Liver (tissue), 9 donors: ENCODE results near the gene TACC2. TPM values are rescaled to one million over a fixed set of nuclear protein-coding genes. Genes with fewer than 3 reads are reported as not detected.

Experiments
- DNase-seq: peaks from one replicate; pipeline ENCODE4 v3.0.0-alpha.2; 2017; ENCODE audit warnings: low spot score
- H3K27ac ChIP-seq, 2 donors: one replicate each; pipeline ENCODE4 v1.7.0; 2013; ENCODE audit warnings: inconsistent platforms in 2 of 2, low read length in 2 of 2, control low read depth in 1 of 2, low read depth in 1 of 2, mild to moderate bottlenecking in 1 of 2
- H3K27me3 ChIP-seq, 4 donors: one replicate each; pipeline versions ENCODE4 v1.6.1 to v1.7.0; 2013; ENCODE audit warnings: low read length in 3 of 4, inconsistent platforms in 1 of 4, mild to moderate bottlenecking in 1 of 4, moderate library complexity in 1 of 4; ENCODE audit not compliant: control insufficient read depth in 4 of 4, insufficient read depth in 4 of 4
- H3K36me3 ChIP-seq, 4 donors: one replicate each; pipeline versions ENCODE4 v1.6.1 to v1.7.0; 2013; ENCODE audit warnings: low read length in 3 of 4, mild to moderate bottlenecking in 3 of 4, low read depth in 1 of 4, moderate library complexity in 1 of 4; ENCODE audit not compliant: control insufficient read depth in 4 of 4, insufficient read depth in 3 of 4
- H3K4me1 ChIP-seq, 4 donors: one replicate each; pipeline versions ENCODE4 v1.6.1 to v1.7.0; 2013; ENCODE audit warnings: low read length in 3 of 4, mild to moderate bottlenecking in 3 of 4, moderate library complexity in 1 of 4; ENCODE audit not compliant: control insufficient read depth in 4 of 4, insufficient read depth in 4 of 4
- H3K4me3 ChIP-seq, 3 donors: one replicate each; pipeline versions ENCODE4 v1.6.1 to v1.7.0; 2013; ENCODE audit warnings: low read length in 3 of 3, control low read depth in 1 of 3, low read depth in 1 of 3, mild to moderate bottlenecking in 1 of 3
- H3K9ac ChIP-seq, 2 donors: one replicate each; pipeline ENCODE4 v1.7.0; 2013; ENCODE audit warnings: low read length in 2 of 2, mild to moderate bottlenecking in 2 of 2, moderate library complexity in 2 of 2, control low read depth in 1 of 2, low read depth in 1 of 2
- H3K9me3 ChIP-seq, 4 donors: one replicate each; pipeline versions ENCODE4 v1.6.1 to v1.7.0; 2013; ENCODE audit warnings: low read length in 3 of 4; ENCODE audit not compliant: control insufficient read depth in 4 of 4
- ATF3 ChIP-seq: IDR thresholded peaks from 2 replicates; pipeline ENCODE4 v1.6.1; 2016; ENCODE audit warnings: antibody characterized with exemption
- EGR1 ChIP-seq, 2 donors: IDR thresholded peaks; 2 replicates each; pipeline ENCODE4 v1.6.1; 2016 to 2018; ENCODE audit warnings: antibody characterized with exemption in 2 of 2, low read depth in 2 of 2
- FOXA1 ChIP-seq: IDR thresholded peaks from 2 replicates; pipeline ENCODE4 v1.6.1; 2016; ENCODE audit warnings: antibody characterized with exemption
- FOXA2 ChIP-seq: IDR thresholded peaks from 2 replicates; pipeline ENCODE4 v1.6.1; 2016; ENCODE audit warnings: antibody characterized with exemption
- HNF4G ChIP-seq: IDR thresholded peaks from 2 replicates; pipeline ENCODE4 v1.6.1; 2016; ENCODE audit warnings: antibody characterized with exemption
- JUND ChIP-seq, 2 donors: IDR thresholded peaks; 2 replicates each; pipeline ENCODE4 v1.6.1; 2016; ENCODE audit warnings: antibody characterized with exemption in 2 of 2
- MAX ChIP-seq: IDR thresholded peaks from 2 replicates; pipeline ENCODE4 v1.6.1; 2016; ENCODE audit warnings: antibody characterized with exemption
- NR2F2 ChIP-seq: IDR thresholded peaks from 2 replicates; pipeline ENCODE4 v1.6.1; 2016; ENCODE audit warnings: antibody characterized with exemption
- RAD21 ChIP-seq, 2 donors: IDR thresholded peaks; 2 replicates each; pipeline ENCODE4 v1.6.1; 2016; ENCODE audit warnings: antibody characterized with exemption in 2 of 2, mild to moderate bottlenecking in 2 of 2
- REST ChIP-seq: IDR thresholded peaks from 2 replicates; pipeline ENCODE4 v1.6.1; 2016; ENCODE audit warnings: antibody characterized with exemption, mild to moderate bottlenecking
- SP1 ChIP-seq: IDR thresholded peaks from 2 replicates; pipeline ENCODE4 v1.6.1; 2018; ENCODE audit warnings: antibody characterized with exemption, mild to moderate bottlenecking
- TAF1 ChIP-seq: conservative IDR thresholded peaks from 2 replicates; pipeline ENCODE4 v1.6.1; 2016; ENCODE audit warnings: antibody characterized with exemption, mild to moderate bottlenecking
- YY1 ChIP-seq: IDR thresholded peaks from 2 replicates; pipeline ENCODE4 v1.6.1; 2016; ENCODE audit warnings: antibody characterized with exemption, mild to moderate bottlenecking
- WGBS: extraction: QIAGEN DNeasy Blood & Tissue Kit; methylation state at CpG from one replicate; pipeline ENCODE4 v1.1.7; 2013; 5-methylcytosine and 5-hydroxymethylcytosine counted together
- polyA plus RNA-seq, 2 donors: library from polyadenylated mRNA; stranded (reverse) in 1 of 2; unstranded in 1 of 2; fragments of 200-250 nt in 1 of 2; fragments of >200 nt in 1 of 2; fragmentation: Nextera tagmentation in 1 of 2; extraction: Ambion mirVana in 1 of 2; gene quantifications; one replicate each; pipeline versions ENCODE4 v1.2.1 to v1.2.3, GENCODE V29; 2013 to 2015
- total RNA-seq, 2 donors: library from RNA; depleted of rRNA; stranded (reverse); fragments of >200 nt; gene quantifications; one replicate each; pipeline ENCODE4 v1.2.3, GENCODE V29; 2014
- TF ChIP-seq, protein P1 (sequence below): fragments of 150-350 bp; IDR thresholded peaks from 2 replicates; pipeline ENCODE4 v1.5.1; 2017; ENCODE audit warnings: improper control_type of control experiment, low read depth, low read length; ENCODE audit not compliant: missing input control
- TF ChIP-seq, protein P2 (sequence below): IDR thresholded peaks from 2 replicates; pipeline ENCODE4 v1.6.1; 2016; ENCODE audit warnings: antibody characterized with exemption
- donor health status: healthy.
- donor health status: healthy.
- donor health status: healthy.
- donor health status: healthy.
- donor health status: healthy.

The TACC2 gene
- total and polyA plus RNA-seq, 4 donors: 1.5 to 9.1 (median 7.8) TPM

DNA sequence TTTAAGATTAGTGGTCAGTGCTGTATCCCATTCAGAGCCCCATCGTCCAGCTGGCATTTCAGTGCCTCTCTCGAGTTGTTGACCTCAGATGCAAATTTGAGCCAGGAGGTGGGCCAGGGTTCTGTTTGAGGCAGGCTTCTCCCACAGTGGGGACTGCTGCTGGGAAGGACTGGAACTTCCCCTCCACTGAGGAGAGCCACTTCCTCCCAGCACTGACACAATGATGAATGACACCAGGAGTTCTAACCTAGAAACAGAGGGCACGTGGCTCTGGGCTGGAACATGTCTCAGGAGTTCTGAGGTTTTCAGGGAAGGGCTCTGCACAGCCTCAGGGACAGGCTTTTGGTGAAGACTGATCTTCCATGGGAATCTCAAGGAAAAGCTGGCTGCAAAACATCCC lies 263.8 kb downstream of the TACC2 start:
- Histone ChIP-seq H3K9ac (no peak overlapping the region), H3K9me3 (no peaks in the 10 kb centered on the region), H3K27me3 (no peaks in the 10 kb centered on the region), H3K27ac (no peak overlapping the region), H3K36me3 (peaks cover 2 to 10% (median 2%) of the 10 kb centered on the region in 4 donors), H3K4me3 (no peak overlapping the region), H3K4me1 (no peaks in the 10 kb centered on the region)
- no peak for DNase-seq
- TF ChIP-seq ATF3: no peak
- WGBS: 75% methylated on average over 3 of the region's 3 CpGs

DNA sequence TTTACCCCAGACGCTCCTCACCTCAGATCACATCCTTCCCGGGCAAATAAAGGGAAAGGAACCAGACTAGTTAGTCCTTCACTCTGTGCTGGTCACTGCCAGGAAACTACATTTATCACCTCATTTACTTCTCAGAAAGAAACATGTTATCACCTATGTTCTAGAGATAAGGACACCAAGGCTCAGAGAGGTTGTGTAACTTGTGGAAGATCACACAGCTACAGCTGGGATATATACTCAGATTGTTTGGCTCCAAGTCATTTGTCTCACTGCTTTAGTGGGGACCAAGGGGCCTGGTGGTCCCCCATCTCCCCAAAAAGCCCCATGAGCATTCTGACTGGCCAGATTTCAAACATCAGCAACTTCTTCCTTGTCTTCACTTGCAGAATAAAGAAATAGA lies 264.6 kb downstream of the TACC2 start:
- H3K27ac ChIP-seq: no peak overlapping the region
- 95% methylated on average over 2 of the region's 2 CpGs for WGBS
- TF ChIP-seq MAX: no peak
- no peak for TF ChIP-seq EGR1 (IDR thresholded peaks at IDR 0.05; ENCODE audit: low read depth in 2 of 2)
- TF ChIP-seq HNF4G: no peak
- no peak for DNase-seq
- H3K27me3 ChIP-seq: no peaks in the 10 kb centered on the region
- H3K4me1 ChIP-seq: no peaks in the 10 kb centered on the region
- peaks cover 2 to 10% (median 2%) of the 10 kb centered on the region in 4 donors for H3K36me3 ChIP-seq
- no peak overlapping the region for H3K4me3 ChIP-seq
- no peak overlapping the region for H3K9ac ChIP-seq
- H3K9me3 ChIP-seq: no peaks in the 10 kb centered on the region

DNA sequence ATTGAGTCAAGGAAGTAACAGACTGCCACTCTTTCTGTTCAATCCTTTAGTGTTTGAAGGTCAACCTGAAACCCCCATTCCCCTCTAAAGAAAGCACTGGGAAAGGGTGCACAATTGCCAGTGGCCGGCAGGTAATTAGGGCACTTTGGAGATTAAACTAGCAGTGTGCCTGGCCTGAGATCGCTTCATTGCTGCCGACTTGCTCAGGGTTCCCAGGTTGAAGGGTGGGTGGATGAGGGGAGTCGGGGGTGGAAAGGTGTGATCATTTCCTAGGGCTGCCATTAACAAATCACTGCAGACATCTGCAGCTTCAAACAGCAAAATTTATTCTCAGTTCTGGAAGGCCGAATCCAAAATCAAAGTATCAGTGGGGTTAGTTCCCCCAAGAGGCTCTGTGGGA lies 265.9 kb downstream of the TACC2 start:
- H3K4me1 ChIP-seq: no peaks in the 10 kb centered on the region
- TF ChIP-seq MAX (no peak), FOXA1 (no peak), RAD21 (IDR thresholded peaks at IDR 0.05) (no peak), NR2F2 (no peak), ATF3 (no peak), JUND (IDR thresholded peaks at IDR 0.05) (no peak), REST (no peak), YY1 (no peak), SP1 (no peak), FOXA2 (no peak), TAF1 (no peak)
- TF ChIP-seq, protein P1, sequence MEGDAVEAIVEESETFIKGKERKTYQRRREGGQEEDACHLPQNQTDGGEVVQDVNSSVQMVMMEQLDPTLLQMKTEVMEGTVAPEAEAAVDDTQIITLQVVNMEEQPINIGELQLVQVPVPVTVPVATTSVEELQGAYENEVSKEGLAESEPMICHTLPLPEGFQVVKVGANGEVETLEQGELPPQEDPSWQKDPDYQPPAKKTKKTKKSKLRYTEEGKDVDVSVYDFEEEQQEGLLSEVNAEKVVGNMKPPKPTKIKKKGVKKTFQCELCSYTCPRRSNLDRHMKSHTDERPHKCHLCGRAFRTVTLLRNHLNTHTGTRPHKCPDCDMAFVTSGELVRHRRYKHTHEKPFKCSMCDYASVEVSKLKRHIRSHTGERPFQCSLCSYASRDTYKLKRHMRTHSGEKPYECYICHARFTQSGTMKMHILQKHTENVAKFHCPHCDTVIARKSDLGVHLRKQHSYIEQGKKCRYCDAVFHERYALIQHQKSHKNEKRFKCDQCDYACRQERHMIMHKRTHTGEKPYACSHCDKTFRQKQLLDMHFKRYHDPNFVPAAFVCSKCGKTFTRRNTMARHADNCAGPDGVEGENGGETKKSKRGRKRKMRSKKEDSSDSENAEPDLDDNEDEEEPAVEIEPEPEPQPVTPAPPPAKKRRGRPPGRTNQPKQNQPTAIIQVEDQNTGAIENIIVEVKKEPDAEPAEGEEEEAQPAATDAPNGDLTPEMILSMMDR: no peak
- TF ChIP-seq, protein P2, sequence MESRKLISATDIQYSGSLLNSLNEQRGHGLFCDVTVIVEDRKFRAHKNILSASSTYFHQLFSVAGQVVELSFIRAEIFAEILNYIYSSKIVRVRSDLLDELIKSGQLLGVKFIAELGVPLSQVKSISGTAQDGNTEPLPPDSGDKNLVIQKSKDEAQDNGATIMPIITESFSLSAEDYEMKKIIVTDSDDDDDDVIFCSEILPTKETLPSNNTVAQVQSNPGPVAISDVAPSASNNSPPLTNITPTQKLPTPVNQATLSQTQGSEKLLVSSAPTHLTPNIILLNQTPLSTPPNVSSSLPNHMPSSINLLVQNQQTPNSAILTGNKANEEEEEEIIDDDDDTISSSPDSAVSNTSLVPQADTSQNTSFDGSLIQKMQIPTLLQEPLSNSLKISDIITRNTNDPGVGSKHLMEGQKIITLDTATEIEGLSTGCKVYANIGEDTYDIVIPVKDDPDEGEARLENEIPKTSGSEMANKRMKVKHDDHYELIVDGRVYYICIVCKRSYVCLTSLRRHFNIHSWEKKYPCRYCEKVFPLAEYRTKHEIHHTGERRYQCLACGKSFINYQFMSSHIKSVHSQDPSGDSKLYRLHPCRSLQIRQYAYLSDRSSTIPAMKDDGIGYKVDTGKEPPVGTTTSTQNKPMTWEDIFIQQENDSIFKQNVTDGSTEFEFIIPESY: no peak
- H3K27me3 ChIP-seq: no peaks in the 10 kb centered on the region
- no peak overlapping the region for H3K9ac ChIP-seq
- no peak overlapping the region for H3K27ac ChIP-seq
- no peak overlapping the region for H3K4me3 ChIP-seq
- no peaks in the 10 kb centered on the region for H3K9me3 ChIP-seq
- DNase-seq: no peak
- WGBS: 93% methylated on average over 5 of the region's 5 CpGs
- H3K36me3 ChIP-seq: peaks cover 2 to 3% (median 2%) of the 10 kb centered on the region in 4 donors
